Epithelial cell of esophagus (primary cell): ENCODE measurements around the gene CREB5.
A peak's percentile ranks its signal among the peaks of the same experiment; 100 is the strongest.

Experiments used
- DNase-seq: peaks from one replicate; pipeline ENCODE4 v3.0.0; 2010; ENCODE audit warnings: low read depth
- H3K4me3 ChIP-seq: 2 replicates; pipeline ENCODE4 v1.5.1; 2011; ENCODE audit warnings: mild to moderate bottlenecking, low read length, control low read depth
- TF ChIP-seq, protein P1 (sequence below): IDR thresholded peaks from 2 replicates; pipeline ENCODE4 v1.5.1; 2011; ENCODE audit warnings: low read depth, mild to moderate bottlenecking, low read length, control low read depth, inconsistent platforms; ENCODE audit not compliant: insufficient read depth; ENCODE audit errors: missing control alignments

CREB5 gene

GRCh38 chr7:28490831-28491230 is 78.5 kb downstream of the CREB5 start:
- DNase-seq: no peak
- TF ChIP-seq, protein P1, sequence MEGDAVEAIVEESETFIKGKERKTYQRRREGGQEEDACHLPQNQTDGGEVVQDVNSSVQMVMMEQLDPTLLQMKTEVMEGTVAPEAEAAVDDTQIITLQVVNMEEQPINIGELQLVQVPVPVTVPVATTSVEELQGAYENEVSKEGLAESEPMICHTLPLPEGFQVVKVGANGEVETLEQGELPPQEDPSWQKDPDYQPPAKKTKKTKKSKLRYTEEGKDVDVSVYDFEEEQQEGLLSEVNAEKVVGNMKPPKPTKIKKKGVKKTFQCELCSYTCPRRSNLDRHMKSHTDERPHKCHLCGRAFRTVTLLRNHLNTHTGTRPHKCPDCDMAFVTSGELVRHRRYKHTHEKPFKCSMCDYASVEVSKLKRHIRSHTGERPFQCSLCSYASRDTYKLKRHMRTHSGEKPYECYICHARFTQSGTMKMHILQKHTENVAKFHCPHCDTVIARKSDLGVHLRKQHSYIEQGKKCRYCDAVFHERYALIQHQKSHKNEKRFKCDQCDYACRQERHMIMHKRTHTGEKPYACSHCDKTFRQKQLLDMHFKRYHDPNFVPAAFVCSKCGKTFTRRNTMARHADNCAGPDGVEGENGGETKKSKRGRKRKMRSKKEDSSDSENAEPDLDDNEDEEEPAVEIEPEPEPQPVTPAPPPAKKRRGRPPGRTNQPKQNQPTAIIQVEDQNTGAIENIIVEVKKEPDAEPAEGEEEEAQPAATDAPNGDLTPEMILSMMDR: no peak
- no peak overlapping the region for H3K4me3 ChIP-seq

DNA sequence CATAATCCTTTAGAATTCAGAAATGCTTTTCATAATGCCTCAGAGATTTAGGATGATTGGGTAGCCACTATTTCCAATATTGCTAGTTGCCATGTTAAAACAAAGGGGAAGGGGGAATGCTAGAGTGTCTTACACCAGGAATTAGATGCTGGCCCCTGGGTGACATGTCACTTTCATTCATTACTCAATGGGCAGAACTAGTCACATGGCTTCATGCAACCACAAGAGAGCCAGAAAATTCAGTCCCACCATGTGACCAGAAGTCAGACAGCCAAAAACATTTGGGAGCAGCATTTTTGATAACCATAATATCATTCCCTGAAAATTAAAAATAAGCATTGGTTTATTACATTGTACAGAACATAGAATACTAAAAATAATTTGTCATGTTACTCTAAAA is 81.2 kb downstream of the CREB5 start:
- no peak overlapping the region for H3K4me3 ChIP-seq
- TF ChIP-seq, protein P1: no peak
- no peak for DNase-seq

- no peak overlapping the region for H3K4me3 ChIP-seq
- DNase-seq: no peak
- TF ChIP-seq, protein P1: no peak
Measured at GRCh38 chr7:28497009-28497408, 84.7 kb downstream of the CREB5 start.

DNA sequence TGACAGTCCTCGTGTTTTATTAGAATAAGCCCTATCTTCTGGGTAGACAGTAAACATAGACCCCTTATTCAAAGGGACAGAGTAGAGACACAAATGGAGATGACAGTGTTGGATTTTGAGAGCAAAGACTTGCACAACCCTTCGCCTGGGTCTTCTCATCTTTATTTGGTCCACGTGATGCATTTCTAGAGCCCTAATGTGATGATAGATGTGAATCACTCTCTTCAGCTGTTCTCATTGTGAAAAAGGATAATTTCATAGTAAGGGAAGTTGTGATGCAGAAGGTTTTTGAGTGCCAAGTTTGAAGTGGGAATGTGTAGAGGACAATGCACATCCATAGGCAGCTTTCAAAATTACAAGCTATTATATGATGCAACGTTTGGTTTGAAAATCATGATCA is 86.3 kb downstream of the CREB5 start:
- no peak overlapping the region for H3K4me3 ChIP-seq
- TF ChIP-seq, protein P1: no peak
- no peak for DNase-seq

GRCh38 chr7:28500138-28500537 is 87.8 kb downstream of the CREB5 start:
- no peak for DNase-seq
- H3K4me3 ChIP-seq: no peak overlapping the region
- TF ChIP-seq, protein P1: no peak

- TF ChIP-seq, protein P1: no peak
- no peak for DNase-seq
- H3K4me3 ChIP-seq: no peak overlapping the region
Measured at GRCh38 chr7:28502408-28502807, 90.1 kb downstream of the CREB5 start.

GRCh38 chr7:28503396-28503795 is 91.1 kb downstream of the CREB5 start:
- peak; percentile 25 for DNase-seq
- TF ChIP-seq, protein P1: no peak
- no peak overlapping the region for H3K4me3 ChIP-seq
